GM12878 (cell line): ENCODE results near the gene TBCK. TPM values are rescaled to one million over a fixed set of nuclear protein-coding genes. Genes with fewer than 3 reads are reported as not detected.

Source experiments
- ATAC-seq: fragments of 200-7000 bp; cut with Tn5 transposase; 3 replicates; pipeline ENCODE4 v1.9.1; 2020; ENCODE audit warnings: mild to moderate bottlenecking, moderate library complexity
- BruUV-seq: library from RNA; stranded (reverse); fragments of 400-500 nt; replicated peaks from 2 replicates; lab custom pipeline; 2021; lab: Mats Ljungman, UMichigan
- CTCF ChIA-PET: fragments of 300-600 bp; sonication (Branson Sonifier 250); formaldehyde crosslinking; extraction: SDS; loops from one replicate; lab custom pipeline; 2021; ENCODE audit warnings: inconsistent platforms; lab: Yijun Ruan, JAX
- POLR2A ChIA-PET: fragments of 350-600 bp; formaldehyde crosslinking; extraction: SDS; loops from one replicate; lab custom pipeline; 2021; ENCODE audit warnings: inconsistent platforms; lab: Charles Lee
- RAD21 ChIA-PET: fragments of 300-600 bp; sonication (Branson Sonifier 250); formaldehyde crosslinking; loops from one replicate; lab custom pipeline; 2023; ENCODE audit warnings: antibody characterized with exemption; ENCODE audit not compliant: unreplicated experiment; lab: Charles Lee
- SMC1A ChIA-PET: fragments of 300-600 bp; sonication (Branson Sonifier 250); formaldehyde crosslinking; loops from one replicate; lab custom pipeline; 2023; ENCODE audit not compliant: unreplicated experiment, uncharacterized antibody; lab: Charles Lee
- DNase-seq: peaks from one replicate; pipeline ENCODE4 v3.0.0-alpha.2; 2011; ENCODE audit warnings: low read depth, low spot score
- FAIRE-seq: peaks from 3 replicates; lab custom pipeline; 2011; peaks lifted over from hg19 to GRCh38; lab: Jason Lieb, UNC
- H2AFZ ChIP-seq: 2 replicates; pipeline ENCODE4 v1.6.0; 2011; ENCODE audit warnings: low read depth, low read length, control low read depth; ENCODE audit not compliant: control insufficient read depth
- H3K27ac ChIP-seq: 2 replicates; pipeline ENCODE4 v1.5.1; 2011; ENCODE audit warnings: control low read depth; ENCODE audit not compliant: control insufficient read depth, insufficient read depth
- H3K27me3 ChIP-seq, 2 experiments: replicated peaks in 1 of 2; 2 replicates each; pipeline versions ENCODE4 v1.6.0 to v1.6.1; 2011; ENCODE audit warnings: low read length in 1 of 2; ENCODE audit not compliant: control insufficient read depth in 2 of 2, insufficient read depth in 2 of 2
- H3K36me3 ChIP-seq, 2 experiments: 2 replicates each; pipeline ENCODE4 v1.5.1; 2011; ENCODE audit warnings: low read length in 1 of 2; ENCODE audit not compliant: control insufficient read depth in 2 of 2, insufficient read depth in 2 of 2
- H3K4me1 ChIP-seq: 2 replicates; pipeline ENCODE4 v1.6.1; 2011; ENCODE audit warnings: mild to moderate bottlenecking, low read length, moderate library complexity, mixed read lengths; ENCODE audit not compliant: control insufficient read depth, insufficient read depth
- H3K4me2 ChIP-seq: 2 replicates; pipeline ENCODE4 v1.6.0; 2011; ENCODE audit warnings: control low read depth; ENCODE audit not compliant: control insufficient read depth, insufficient read depth
- H3K4me3 ChIP-seq: fragments of 200-600 bp; sonication (generic); 2 replicates; pipeline ENCODE4 v1.5.1; 2016
- H3K79me2 ChIP-seq: 2 replicates; pipeline ENCODE4 v1.6.0; 2011; ENCODE audit warnings: low read length; ENCODE audit not compliant: control insufficient read depth, insufficient read depth
- H3K9ac ChIP-seq: 2 replicates; pipeline ENCODE4 v1.8.0; 2011; ENCODE audit warnings: low read length, control low read depth, mixed read lengths; ENCODE audit not compliant: control insufficient read depth, insufficient read depth
- H3K9me3 ChIP-seq: replicated peaks from 3 replicates; pipeline ENCODE4 v1.5.1; 2011; ENCODE audit warnings: mild to moderate bottlenecking, low read length; ENCODE audit not compliant: control insufficient read depth, insufficient read depth
- H4K20me1 ChIP-seq: 2 replicates; pipeline ENCODE4 v1.6.0; 2011; ENCODE audit not compliant: control insufficient read depth, insufficient read depth
- CHD4 ChIP-seq: fragments of 200-600 bp; sonication (generic); IDR thresholded peaks from 2 replicates; pipeline ENCODE4 v1.6.1; 2016; ENCODE audit warnings: mild to moderate bottlenecking
- CTCF ChIP-seq, 3 experiments: IDR thresholded peaks in 2 of 3; conservative IDR thresholded peaks in 1 of 3; 2 replicates each; pipeline ENCODE4 v1.5.1; 2011; ENCODE audit warnings: low read depth in 3 of 3, low read length in 3 of 3, mild to moderate bottlenecking in 3 of 3, control low read depth in 2 of 3, moderate library complexity in 2 of 3, inconsistent platforms in 1 of 3, mixed read lengths in 1 of 3; ENCODE audit not compliant: control insufficient read depth in 2 of 3, insufficient read depth in 1 of 3; ENCODE audit errors: extremely low read depth in 1 of 3
- E2F4 ChIP-seq: IDR thresholded peaks from 2 replicates; pipeline ENCODE4 v1.6.1; 2012; ENCODE audit warnings: low read depth, low read length, improper control_type of control experiment
- EZH2 ChIP-seq: IDR thresholded peaks from 2 replicates; pipeline ENCODE4 v1.6.1; 2012; ENCODE audit warnings: low read depth, mild to moderate bottlenecking, control low read depth, inconsistent platforms, low read length, borderline replicate concordance; ENCODE audit not compliant: control insufficient read depth
- KDM1A ChIP-seq: fragments of 200-600 bp; sonication (generic); IDR thresholded peaks from 2 replicates; pipeline ENCODE4 v1.6.1; 2016; ENCODE audit warnings: borderline replicate concordance
- KLF5 ChIP-seq: fragments of 450-650 bp; IDR thresholded peaks from 2 replicates; pipeline ENCODE4 v1.6.1; 2014; ENCODE audit warnings: mild to moderate bottlenecking; ENCODE audit not compliant: partially characterized antibody
- POLR2AphosphoS2 ChIP-seq: IDR thresholded peaks from 2 replicates; pipeline ENCODE4 v1.6.1; 2011; ENCODE audit warnings: low read depth, mild to moderate bottlenecking, low read length, improper control_type of control experiment, moderate library complexity
- RCOR1 ChIP-seq: conservative IDR thresholded peaks from 2 replicates; pipeline ENCODE4 v1.6.1; 2012; ENCODE audit warnings: low read depth, low read length, improper control_type of control experiment
- YY1 ChIP-seq: IDR thresholded peaks from 2 replicates; pipeline ENCODE4 v1.6.1; 2011; ENCODE audit warnings: low read depth, mild to moderate bottlenecking, low read length
- whole genome bisulfite sequencing: methylation state at CpG from one replicate; pipeline ENCODE4 v1.1.6; 2016; ENCODE audit warnings: low lambda C conversion rate; ENCODE audit not compliant: insufficient replicate concordance, insufficient coverage; ENCODE audit errors: missing lambda C conversion rate; 5-methylcytosine and 5-hydroxymethylcytosine counted together
- in situ Hi-C: fragments of 300-500 bp; cut with MboI; formaldehyde crosslinking; loops from 9 replicates; pipeline ENCODE4 v1.14.3; 2018; ENCODE audit warnings: mixed read lengths
- intact Hi-C: fragments of 100-400 bp; cut with micrococcal nuclease; formaldehyde crosslinking; loops from one replicate; pipeline ENCODE4 v1.14.2; 2022; ENCODE audit not compliant: unreplicated experiment
- polyA plus RNA-seq, 11 experiments: library from polyadenylated mRNA; depleted of rRNA in 4 of 11; unstranded in 6 of 11; stranded (reverse) in 5 of 11; fragments of >200 nt; fragmentation: Nextera tagmentation in 4 of 11; fragmentation: Illumina TruSeq in 1 of 11; extraction: Ambion mirVana in 4 of 11; extraction: Trizol in 1 of 11; gene quantifications; 1 replicate in 1 of 11; 2 replicates in 10 of 11; pipeline versions ENCODE4 v1.2.1 to v1.2.3, GENCODE V29; 2011 to 2016; ENCODE audit warnings: inconsistent platforms in 2 of 11, missing spikeins in 2 of 11, low read depth in 1 of 11
- total RNA-seq, 4 experiments: library from RNA; depleted of rRNA in 3 of 4; stranded (reverse); fragments of >200 nt in 3 of 4; fragmentation: Illumina TruSeq in 1 of 4; extraction: Trizol in 1 of 4; gene quantifications; 2 replicates each; pipeline versions ENCODE4 v1.2.1 to v1.2.3, GENCODE V29; 2013 to 2021
- TF ChIP-seq, protein P1 (sequence below): IDR thresholded peaks from 2 replicates; pipeline ENCODE4 v1.6.1; 2012; ENCODE audit warnings: mild to moderate bottlenecking, low read depth, low read length
- TF ChIP-seq, protein P2 (sequence below): IDR thresholded peaks from 2 replicates; pipeline ENCODE4 v1.6.1; 2011; ENCODE audit warnings: mild to moderate bottlenecking, low read depth, low read length, moderate library complexity; ENCODE audit not compliant: insufficient replicate concordance

The TBCK gene
- total and polyA plus RNA-seq, 10 of the 15 experiments (the other 5 are each of a cell fraction or from before 2014, with no cell fraction given), result 4.1 to 30.3 (median 20.2) TPM

- TF ChIP-seq, protein P1, sequence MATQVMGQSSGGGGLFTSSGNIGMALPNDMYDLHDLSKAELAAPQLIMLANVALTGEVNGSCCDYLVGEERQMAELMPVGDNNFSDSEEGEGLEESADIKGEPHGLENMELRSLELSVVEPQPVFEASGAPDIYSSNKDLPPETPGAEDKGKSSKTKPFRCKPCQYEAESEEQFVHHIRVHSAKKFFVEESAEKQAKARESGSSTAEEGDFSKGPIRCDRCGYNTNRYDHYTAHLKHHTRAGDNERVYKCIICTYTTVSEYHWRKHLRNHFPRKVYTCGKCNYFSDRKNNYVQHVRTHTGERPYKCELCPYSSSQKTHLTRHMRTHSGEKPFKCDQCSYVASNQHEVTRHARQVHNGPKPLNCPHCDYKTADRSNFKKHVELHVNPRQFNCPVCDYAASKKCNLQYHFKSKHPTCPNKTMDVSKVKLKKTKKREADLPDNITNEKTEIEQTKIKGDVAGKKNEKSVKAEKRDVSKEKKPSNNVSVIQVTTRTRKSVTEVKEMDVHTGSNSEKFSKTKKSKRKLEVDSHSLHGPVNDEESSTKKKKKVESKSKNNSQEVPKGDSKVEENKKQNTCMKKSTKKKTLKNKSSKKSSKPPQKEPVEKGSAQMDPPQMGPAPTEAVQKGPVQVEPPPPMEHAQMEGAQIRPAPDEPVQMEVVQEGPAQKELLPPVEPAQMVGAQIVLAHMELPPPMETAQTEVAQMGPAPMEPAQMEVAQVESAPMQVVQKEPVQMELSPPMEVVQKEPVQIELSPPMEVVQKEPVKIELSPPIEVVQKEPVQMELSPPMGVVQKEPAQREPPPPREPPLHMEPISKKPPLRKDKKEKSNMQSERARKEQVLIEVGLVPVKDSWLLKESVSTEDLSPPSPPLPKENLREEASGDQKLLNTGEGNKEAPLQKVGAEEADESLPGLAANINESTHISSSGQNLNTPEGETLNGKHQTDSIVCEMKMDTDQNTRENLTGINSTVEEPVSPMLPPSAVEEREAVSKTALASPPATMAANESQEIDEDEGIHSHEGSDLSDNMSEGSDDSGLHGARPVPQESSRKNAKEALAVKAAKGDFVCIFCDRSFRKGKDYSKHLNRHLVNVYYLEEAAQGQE, result no peak
- TF ChIP-seq CHD4, result no peak
These were observed 166.1 kb downstream of the TBCK start (continued) for GRCh38 chr4:106149911-106150310.

DNA sequence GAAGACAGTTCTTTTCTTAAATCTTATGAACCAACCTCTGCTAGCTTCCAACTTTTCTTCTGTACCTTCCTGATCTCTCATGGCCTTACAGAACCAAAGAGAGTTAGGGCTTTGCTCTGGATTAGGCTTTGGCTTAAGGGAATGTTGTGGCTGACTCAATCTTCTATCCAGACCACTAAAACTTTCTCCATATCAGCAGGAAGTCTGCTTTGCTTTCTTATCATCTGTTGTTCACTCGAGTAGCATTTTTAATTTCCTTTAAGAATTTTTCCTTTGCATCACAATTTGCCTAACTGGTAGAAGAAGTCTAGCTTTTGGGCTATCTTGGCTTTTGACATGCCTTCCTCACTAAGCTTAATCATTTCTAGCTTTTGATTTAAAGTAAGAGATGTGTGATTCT lies 167.0 kb downstream of the TBCK start:
- no peak for DNase-seq
- WGBS, result 93% methylated on average over 1 of the region's 1 CpG
- in situ Hi-C loops, result no loop called here
- no peaks in the 10 kb centered on the region for H3K79me2 ChIP-seq
- no TSS peak for BruUV-seq
- ChIA-PET SMC1A (no interaction called here), POLR2A (interaction anchor here (0.9 kb wide), 1 partner anchor 15 kb away, joined by 3 read pairs; no protein-coding TSS in a partner anchor), RAD21 (no interaction called here), CTCF (interaction anchor here (0.6 kb wide), 1 partner anchor 403 kb away, joined by 3 read pairs; no protein-coding TSS in a partner anchor)
- H3K36me3 ChIP-seq, result no peaks in the 10 kb centered on the region
- intact Hi-C loops, result no loop called here
- H3K4me3 ChIP-seq, result no peak overlapping the region
- peaks cover 2% of the 10 kb centered on the region; the same call in 2 of the 3 replicates for H3K9me3 ChIP-seq
- H2AFZ ChIP-seq, result no peak overlapping the region
- no peak overlapping the region for H3K4me2 ChIP-seq
- no peaks in the 10 kb centered on the region for H3K27me3 ChIP-seq
- H3K27ac ChIP-seq, result no peak overlapping the region
- no peak for ATAC-seq
- FAIRE-seq, result no peak
- no peaks in the 10 kb centered on the region for H4K20me1 ChIP-seq
- no peak overlapping the region for H3K9ac ChIP-seq
- no peaks in the 10 kb centered on the region for H3K4me1 ChIP-seq
- no peak for TF ChIP-seq E2F4
- no peak for TF ChIP-seq CTCF (IDR thresholded peaks at IDR 0.05 in 2 of 3, conservative IDR thresholded peaks at IDR 0.05 in 1 of 3; ENCODE audit: control insufficient read depth in 2 of 3, extremely low read depth in 1 of 3, insufficient read depth in 1 of 3, low read depth in 3 of 3, low read length in 3 of 3)
- no peak for TF ChIP-seq YY1
- no peak for TF ChIP-seq POLR2AphosphoS2
- TF ChIP-seq, protein P2, sequence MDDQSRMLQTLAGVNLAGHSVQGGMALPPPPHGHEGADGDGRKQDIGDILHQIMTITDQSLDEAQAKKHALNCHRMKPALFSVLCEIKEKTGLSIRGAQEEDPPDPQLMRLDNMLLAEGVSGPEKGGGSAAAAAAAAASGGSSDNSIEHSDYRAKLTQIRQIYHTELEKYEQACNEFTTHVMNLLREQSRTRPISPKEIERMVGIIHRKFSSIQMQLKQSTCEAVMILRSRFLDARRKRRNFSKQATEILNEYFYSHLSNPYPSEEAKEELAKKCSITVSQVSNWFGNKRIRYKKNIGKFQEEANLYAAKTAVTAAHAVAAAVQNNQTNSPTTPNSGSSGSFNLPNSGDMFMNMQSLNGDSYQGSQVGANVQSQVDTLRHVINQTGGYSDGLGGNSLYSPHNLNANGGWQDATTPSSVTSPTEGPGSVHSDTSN, result no peak
- TF ChIP-seq KDM1A, result no peak
- TF ChIP-seq RCOR1, result no peak
- TF ChIP-seq KLF5, result no peak
- TF ChIP-seq EZH2, result no peak
